GM23338 (cell line): ENCODE data around the gene MYO18B.

Source experiments
- CREB1 ChIP-seq: fragments of 250-450 bp; sonication (Bioruptor Pico); IDR thresholded peaks from 2 replicates; pipeline ENCODE4 v1.5.0; 2020; ENCODE audit warnings: low read depth, mild to moderate bottlenecking, moderate library complexity
- CTCF ChIP-seq, 2 experiments: fragments of 200-600 bp in 1 of 2; sonication (generic) in 1 of 2; conservative IDR thresholded peaks; 2 replicates each; pipeline versions ENCODE4 v1.5.1 to v1.6.1; 2016 to 2017; ENCODE audit warnings: antibody characterized with exemption in 2 of 2, low read depth in 2 of 2, mild to moderate bottlenecking in 2 of 2, moderate library complexity in 1 of 2
- EZH2 ChIP-seq: fragments of 200-600 bp; sonication (generic); IDR thresholded peaks from one replicate; pipeline ENCODE4 v1.8.0; 2017; ENCODE audit warnings: antibody characterized with exemption, mild to moderate bottlenecking, low read depth; ENCODE audit not compliant: unreplicated experiment
- POLR2AphosphoS5 ChIP-seq: IDR thresholded peaks from 2 replicates; pipeline ENCODE4 v1.6.1; 2016; ENCODE audit warnings: antibody characterized with exemption, low read depth

GRCh38 chr22:25722626-25723025, 19.4 kb upstream of the MYO18B start:
- no peak for TF ChIP-seq POLR2AphosphoS5
- TF ChIP-seq CREB1 (CRISPR knock-in tag): no peak
- TF ChIP-seq CTCF (conservative IDR thresholded peaks at IDR 0.05; ENCODE audit: low read depth in 2 of 2): no peak
- TF ChIP-seq EZH2: no peak
